ENCODE data around the gene EXOC6B.

EXOC6B gene

DNA sequence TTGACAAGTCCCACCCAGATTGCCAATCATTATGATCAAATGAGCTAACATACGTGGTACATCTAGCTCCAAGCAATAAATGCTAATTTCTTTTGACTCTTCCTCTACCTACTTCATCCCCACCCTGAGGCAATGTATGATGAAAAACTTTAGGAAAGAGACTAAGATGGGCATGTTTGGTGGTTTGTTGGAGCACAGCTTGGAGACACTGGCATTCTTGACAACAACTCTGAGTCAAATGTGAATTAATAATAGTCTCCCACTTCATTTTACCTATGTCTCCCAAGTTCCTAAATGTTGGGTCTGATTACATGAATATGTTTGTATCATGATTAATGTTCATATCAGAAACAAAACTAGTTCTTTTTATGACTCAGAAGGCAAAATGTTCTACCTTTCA lies 36.6 kb downstream of the EXOC6B start:
- Mint-ChIP-seq H3K27me3 (ENCODE audit: low read depth) (no peaks in the 10 kb centered on the region), H3K27ac (no peak overlapping the region), H3K36me3 (ENCODE audit: low read depth) (no peaks in the 10 kb centered on the region), H3K9me3 (no peaks in the 10 kb centered on the region), H3K4me1 (ENCODE audit: low read depth) (no peaks in the 10 kb centered on the region), H3K4me3 (no peak overlapping the region)

DNA sequence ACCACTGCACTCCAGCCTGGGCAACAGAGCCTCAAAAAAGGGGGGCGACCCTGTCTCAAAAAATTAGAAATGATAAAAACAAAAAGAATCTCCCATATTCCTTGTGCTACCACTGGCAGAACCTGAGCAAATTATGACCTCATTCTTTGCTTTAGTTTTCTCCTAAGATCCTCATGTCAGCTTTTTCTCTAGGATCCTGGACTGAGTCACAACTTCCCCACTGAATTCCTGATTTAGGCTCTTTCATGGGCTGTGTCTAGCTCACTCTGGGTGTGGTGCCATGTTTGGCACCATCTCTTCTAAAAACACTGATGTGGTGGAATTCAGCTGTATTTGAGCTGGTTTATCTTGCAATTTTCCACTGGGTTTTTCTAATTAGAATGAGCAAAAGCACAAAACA lies 37.1 kb downstream of the EXOC6B start:
- Mint-ChIP-seq H3K27me3 (ENCODE audit: low read depth) (peaks cover 1% of the 10 kb centered on the region), H3K27ac (no peak overlapping the region), H3K4me3 (no peak overlapping the region), H3K4me1 (ENCODE audit: low read depth) (no peaks in the 10 kb centered on the region), H3K9me3 (no peaks in the 10 kb centered on the region), H3K36me3 (ENCODE audit: low read depth) (no peaks in the 10 kb centered on the region)

DNA sequence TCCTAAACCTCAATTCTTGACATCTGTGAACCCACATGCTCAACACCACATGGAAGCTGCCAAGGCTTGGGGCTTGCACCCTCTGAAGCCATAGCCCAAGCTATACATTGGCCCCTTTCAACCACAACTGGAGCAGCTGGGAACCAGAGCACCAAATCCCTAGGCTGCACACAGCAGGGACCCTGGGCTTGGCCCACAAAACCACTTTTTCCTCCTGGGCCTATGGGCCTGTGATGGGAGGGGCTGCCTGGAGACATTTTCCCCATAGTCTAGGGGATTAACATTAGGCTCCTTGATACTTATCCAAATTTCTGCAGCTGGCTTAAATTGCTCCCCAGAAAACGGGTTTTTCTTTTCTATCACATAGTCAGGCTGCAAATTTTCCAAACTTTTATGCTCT lies 40.3 kb downstream of the EXOC6B start:
- no peaks in the 10 kb centered on the region for H3K4me1 Mint-ChIP-seq (ENCODE audit: low read depth)
- no peak overlapping the region for H3K27ac Mint-ChIP-seq
- H3K27me3 Mint-ChIP-seq (ENCODE audit: low read depth): peaks cover 4% of the 10 kb centered on the region
- H3K36me3 Mint-ChIP-seq (ENCODE audit: low read depth): no peaks in the 10 kb centered on the region
- H3K9me3 Mint-ChIP-seq: no peaks in the 10 kb centered on the region
- H3K4me3 Mint-ChIP-seq: no peak overlapping the region

DNA sequence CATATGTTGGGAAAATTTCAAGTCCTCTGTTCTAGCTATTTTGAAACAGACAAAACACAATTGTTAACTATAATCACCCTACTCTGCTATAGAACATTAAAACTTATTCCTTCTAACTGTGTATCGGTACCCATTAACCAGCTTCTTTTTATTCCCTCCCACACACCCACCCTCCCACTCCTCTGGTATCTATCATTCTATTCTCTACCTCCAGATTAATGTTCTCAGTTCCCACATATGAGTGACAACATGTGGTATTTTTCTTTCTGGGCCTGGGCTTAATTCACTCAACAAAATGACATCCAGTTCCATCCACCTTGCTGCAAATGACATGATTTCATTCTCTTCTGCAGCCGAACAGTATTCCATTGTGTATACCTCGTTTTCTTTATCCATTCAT lies 43.3 kb downstream of the EXOC6B start:
- peaks cover 4% of the 10 kb centered on the region for H3K27me3 Mint-ChIP-seq (ENCODE audit: low read depth)
- H3K9me3 Mint-ChIP-seq: no peaks in the 10 kb centered on the region
- no peak overlapping the region for H3K27ac Mint-ChIP-seq
- no peaks in the 10 kb centered on the region for H3K36me3 Mint-ChIP-seq (ENCODE audit: low read depth)
- H3K4me3 Mint-ChIP-seq: no peak overlapping the region
- no peaks in the 10 kb centered on the region for H3K4me1 Mint-ChIP-seq (ENCODE audit: low read depth)

DNA sequence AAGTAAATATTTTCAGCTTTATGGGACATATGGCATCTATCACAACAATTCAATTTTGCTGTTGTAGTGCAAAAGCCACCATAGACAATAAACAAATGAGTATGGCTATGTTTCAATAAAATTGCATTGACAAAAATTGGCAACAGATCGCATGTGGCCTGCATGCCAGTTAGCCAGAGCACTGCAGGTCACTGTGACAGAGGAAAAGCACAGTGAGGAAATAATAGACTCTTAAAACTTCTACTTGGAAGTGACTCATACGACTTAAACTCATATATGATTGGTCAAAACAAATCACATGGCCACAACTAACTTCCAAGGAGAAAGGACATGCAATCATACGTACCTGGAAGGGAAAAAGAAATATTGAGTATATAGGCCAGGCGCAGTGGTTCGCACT lies 44.4 kb downstream of the EXOC6B start:
- no peaks in the 10 kb centered on the region for H3K36me3 Mint-ChIP-seq (ENCODE audit: low read depth)
- H3K27me3 Mint-ChIP-seq (ENCODE audit: low read depth): peaks cover 4% of the 10 kb centered on the region
- no peaks in the 10 kb centered on the region for H3K4me1 Mint-ChIP-seq (ENCODE audit: low read depth)
- H3K27ac Mint-ChIP-seq: no peak overlapping the region
- H3K4me3 Mint-ChIP-seq: no peak overlapping the region
- H3K9me3 Mint-ChIP-seq: no peaks in the 10 kb centered on the region

DNA sequence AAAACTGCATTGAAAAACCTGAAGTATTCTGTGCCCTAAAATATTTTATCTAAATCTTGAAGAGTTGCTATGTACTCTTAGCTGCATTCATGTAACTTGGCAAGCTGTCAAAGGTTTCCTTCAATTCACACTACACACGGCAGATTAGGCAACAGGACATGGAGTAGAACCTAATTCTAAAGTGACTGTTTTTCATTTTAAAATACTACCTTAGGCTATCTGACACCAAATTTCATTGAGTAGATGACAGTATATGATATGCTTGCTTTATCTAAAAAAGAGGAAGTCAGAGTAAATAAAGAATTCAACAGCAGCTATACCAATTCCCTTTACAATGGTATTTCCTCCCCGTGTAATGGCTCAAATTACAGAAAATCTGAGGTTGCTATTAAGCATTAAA lies 45.4 kb downstream of the EXOC6B start:
- H3K9me3 Mint-ChIP-seq: no peaks in the 10 kb centered on the region
- no peak overlapping the region for H3K27ac Mint-ChIP-seq

DNA sequence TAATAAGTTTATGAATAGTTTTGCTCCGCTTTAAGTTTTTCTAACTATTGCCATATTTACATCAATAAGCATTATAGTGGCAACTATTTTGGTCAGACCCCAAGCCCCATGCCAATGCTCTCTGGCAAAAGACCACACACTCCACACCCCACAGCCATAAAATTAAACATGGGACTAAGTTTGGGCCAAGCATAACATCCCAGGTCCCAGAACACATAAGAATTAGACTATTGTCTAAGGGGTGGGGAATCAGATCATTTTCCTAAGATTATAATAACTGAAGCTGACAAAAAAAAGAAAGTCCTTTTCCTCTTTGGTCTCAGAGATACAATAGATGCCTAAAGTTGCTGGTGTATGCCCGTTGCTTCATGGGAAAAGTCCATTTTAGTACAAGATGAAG lies 46.3 kb downstream of the EXOC6B start:
- no peak overlapping the region for H3K4me3 Mint-ChIP-seq
- H3K27ac Mint-ChIP-seq: no peak overlapping the region
- no peaks in the 10 kb centered on the region for H3K9me3 Mint-ChIP-seq
- no peaks in the 10 kb centered on the region for H3K36me3 Mint-ChIP-seq (ENCODE audit: low read depth)
- no peaks in the 10 kb centered on the region for H3K4me1 Mint-ChIP-seq (ENCODE audit: low read depth)
- peaks cover 6% of the 10 kb centered on the region for H3K27me3 Mint-ChIP-seq (ENCODE audit: low read depth)

More for the DNA sequence above, 45.4 kb downstream of the EXOC6B start:
- no peak overlapping the region for H3K4me3 Mint-ChIP-seq
- no peaks in the 10 kb centered on the region for H3K36me3 Mint-ChIP-seq (ENCODE audit: low read depth)
- H3K27me3 Mint-ChIP-seq (ENCODE audit: low read depth): peaks cover 4% of the 10 kb centered on the region
- no peaks in the 10 kb centered on the region for H3K4me1 Mint-ChIP-seq (ENCODE audit: low read depth)

DNA sequence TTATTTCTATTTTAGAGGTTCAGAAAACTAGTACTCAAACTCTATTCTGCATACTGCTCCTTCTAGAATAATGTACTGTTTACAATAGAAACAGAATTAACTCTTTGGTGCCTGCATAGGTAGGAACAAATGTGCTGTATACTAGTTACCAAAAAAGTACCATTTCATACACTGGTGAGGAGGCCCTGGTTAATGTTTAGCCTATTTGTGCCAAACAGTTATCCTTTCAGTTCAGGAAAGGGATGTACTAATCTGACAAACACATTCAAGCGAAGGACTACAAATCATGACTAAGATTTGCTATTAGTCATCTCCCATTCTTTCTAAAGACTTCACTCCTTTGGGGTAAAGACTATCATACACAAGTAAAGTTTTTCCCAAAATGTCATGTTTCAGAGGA lies 47.4 kb downstream of the EXOC6B start:
- H3K4me1 Mint-ChIP-seq (ENCODE audit: low read depth): no peaks in the 10 kb centered on the region
- no peak overlapping the region for H3K4me3 Mint-ChIP-seq

DNA sequence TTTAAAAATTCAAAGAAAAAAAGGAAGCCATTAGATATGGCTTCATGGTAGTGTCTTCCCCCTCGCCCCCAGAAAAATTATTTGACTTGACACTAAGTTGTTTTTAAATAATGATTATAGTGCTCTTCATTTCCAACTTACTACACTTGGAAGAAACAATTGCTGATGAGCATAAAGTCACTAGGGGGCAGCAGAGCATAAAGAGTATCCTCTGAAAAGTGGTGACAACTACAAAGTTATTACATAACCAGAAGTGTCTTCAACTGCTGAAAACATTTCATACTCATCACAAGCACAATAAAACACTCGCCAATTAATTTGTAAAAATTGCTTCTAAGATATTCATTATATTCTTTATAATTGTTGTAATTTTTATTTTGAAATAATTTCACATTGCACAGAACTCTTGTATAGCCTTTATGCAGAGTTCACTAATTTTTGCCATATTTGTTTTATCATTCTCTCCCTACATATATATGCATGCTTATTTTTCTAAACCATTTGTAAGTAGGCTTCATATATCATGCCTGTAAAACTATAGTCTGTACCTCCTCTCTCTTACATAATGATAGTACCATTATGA lies 54.9 kb downstream of the EXOC6B start:
- H3K36me3 Mint-ChIP-seq (ENCODE audit: low read depth): no peaks in the 10 kb centered on the region
- no peaks in the 10 kb centered on the region for H3K9me3 Mint-ChIP-seq
- H3K4me1 Mint-ChIP-seq (ENCODE audit: low read depth): no peaks in the 10 kb centered on the region
- peaks cover 3% of the 10 kb centered on the region for H3K27me3 Mint-ChIP-seq (ENCODE audit: low read depth)
- H3K27ac Mint-ChIP-seq: no peak overlapping the region
- no peak overlapping the region for H3K4me3 Mint-ChIP-seq

More for the DNA sequence above, 47.4 kb downstream of the EXOC6B start:
- Mint-ChIP-seq H3K27me3 (ENCODE audit: low read depth) (peaks cover 3% of the 10 kb centered on the region), H3K9me3 (no peaks in the 10 kb centered on the region), H3K27ac (no peak overlapping the region), H3K36me3 (ENCODE audit: low read depth) (no peaks in the 10 kb centered on the region)

DNA sequence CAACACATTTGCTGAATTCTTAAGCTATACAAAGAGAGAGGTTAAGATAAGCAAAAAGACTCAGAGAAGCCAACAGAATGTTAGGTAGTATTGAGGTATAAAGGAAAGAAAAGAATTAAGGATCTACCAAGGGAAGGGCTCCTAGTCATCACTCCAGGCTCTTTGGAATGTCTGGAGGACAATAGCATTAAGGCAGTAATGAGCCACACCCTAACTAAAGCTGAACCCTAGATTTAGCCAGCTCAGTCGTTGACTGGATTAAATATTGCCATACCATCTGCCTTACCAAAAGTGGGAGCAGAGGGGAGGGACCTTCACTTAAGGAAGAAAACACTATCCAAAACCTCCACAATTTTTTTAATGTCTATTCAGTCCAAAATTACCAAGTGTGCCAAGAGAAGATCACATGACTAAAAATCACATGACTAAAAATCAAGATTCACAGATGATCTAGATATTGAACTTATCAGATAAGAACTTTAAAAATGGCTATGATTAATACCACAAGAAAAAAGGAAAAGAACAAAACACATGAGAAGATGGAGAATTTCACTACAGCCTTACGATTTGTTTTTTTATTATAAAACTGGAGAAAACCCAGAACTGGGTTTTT lies 59.7 kb downstream of the EXOC6B start:
- H3K4me1 Mint-ChIP-seq (ENCODE audit: low read depth): no peaks in the 10 kb centered on the region
- H3K27ac Mint-ChIP-seq: no peak overlapping the region
- no peak overlapping the region for H3K4me3 Mint-ChIP-seq
- H3K36me3 Mint-ChIP-seq (ENCODE audit: low read depth): peaks cover 4% of the 10 kb centered on the region
- H3K27me3 Mint-ChIP-seq (ENCODE audit: low read depth): no peaks in the 10 kb centered on the region
- peaks cover 23% of the 10 kb centered on the region for H3K9me3 Mint-ChIP-seq

DNA sequence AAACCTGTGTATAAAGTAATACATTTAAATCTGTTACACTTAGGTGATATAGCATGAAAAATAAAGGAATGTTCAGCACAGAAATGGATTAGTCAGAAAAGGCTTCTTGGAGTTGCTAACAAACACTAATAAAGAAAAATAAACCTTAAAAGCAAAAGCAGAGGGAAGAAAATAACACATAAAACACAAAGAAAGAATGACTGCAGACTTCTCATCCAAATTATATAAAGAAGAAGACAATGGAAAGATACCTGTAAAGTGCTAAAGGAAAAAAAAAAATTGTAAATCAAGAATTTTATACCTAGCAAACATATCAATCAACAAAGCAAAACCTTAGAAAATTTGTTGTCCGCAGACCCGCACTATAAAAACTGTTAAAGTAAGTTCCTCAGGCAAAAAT lies 63.6 kb downstream of the EXOC6B start:
- Mint-ChIP-seq H3K4me3 (no peak overlapping the region), H3K27me3 (ENCODE audit: low read depth) (no peaks in the 10 kb centered on the region), H3K9me3 (peaks cover 27% of the 10 kb centered on the region), H3K27ac (no peak overlapping the region), H3K4me1 (ENCODE audit: low read depth) (peaks cover 1% of the 10 kb centered on the region), H3K36me3 (ENCODE audit: low read depth) (peaks cover 4% of the 10 kb centered on the region)

DNA sequence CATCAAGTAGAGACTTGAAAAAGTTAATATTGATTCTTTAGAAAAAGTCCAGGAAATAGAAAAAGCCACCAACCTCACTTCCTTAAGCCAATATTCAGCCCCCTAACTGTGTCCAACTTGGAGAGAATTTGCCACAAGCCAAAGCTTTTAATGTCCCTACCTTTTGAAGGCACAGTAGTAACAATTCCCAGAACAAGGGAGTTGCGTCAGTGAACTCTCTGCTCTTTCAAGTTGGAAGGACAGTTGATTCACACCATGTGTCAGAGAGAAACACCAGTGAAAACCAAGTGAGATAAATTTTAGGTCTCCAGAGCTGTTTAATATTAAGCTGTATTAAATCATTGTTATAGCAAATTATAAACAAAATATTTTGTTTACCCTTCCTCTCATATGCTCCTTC lies 66.1 kb downstream of the EXOC6B start:
- Mint-ChIP-seq H3K27me3 (ENCODE audit: low read depth) (no peaks in the 10 kb centered on the region), H3K4me3 (no peak overlapping the region), H3K9me3 (peaks cover 26% of the 10 kb centered on the region), H3K36me3 (ENCODE audit: low read depth) (peaks cover 4% of the 10 kb centered on the region), H3K27ac (no peak overlapping the region), H3K4me1 (ENCODE audit: low read depth) (peaks cover 1% of the 10 kb centered on the region)

DNA sequence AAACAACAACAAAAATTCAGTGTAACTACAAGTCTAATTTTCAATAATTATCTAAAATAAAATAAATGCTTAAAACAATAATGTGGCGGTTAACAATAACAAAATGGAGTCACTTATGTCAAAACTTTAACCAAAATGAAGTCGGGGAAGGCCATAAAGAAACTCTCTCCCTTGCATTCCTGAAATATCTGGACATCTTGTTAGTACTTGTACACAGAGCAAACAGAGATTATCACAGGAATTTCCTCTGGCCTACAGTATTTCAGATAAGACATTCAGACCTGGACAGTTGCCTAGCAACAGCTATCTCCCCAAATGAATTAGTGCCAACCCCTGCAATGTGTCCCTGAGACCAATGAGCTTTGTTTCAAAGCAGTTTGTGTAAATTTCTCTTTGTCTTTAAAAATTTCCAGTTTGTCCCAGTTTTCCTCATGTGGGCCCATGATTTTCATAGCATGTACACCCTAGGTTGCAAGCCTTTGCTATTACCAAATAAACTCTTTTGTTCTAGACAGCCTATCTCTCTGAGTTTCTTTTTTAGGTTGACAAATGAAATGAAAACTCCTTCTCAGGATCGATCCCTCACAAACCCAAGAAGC lies 68.6 kb downstream of the EXOC6B start:
- H3K27ac Mint-ChIP-seq: no peak overlapping the region
- no peak overlapping the region for H3K4me3 Mint-ChIP-seq
- H3K4me1 Mint-ChIP-seq (ENCODE audit: low read depth): peaks cover 1% of the 10 kb centered on the region
- peaks cover 2% of the 10 kb centered on the region for H3K36me3 Mint-ChIP-seq (ENCODE audit: low read depth)
- no peaks in the 10 kb centered on the region for H3K27me3 Mint-ChIP-seq (ENCODE audit: low read depth)
- peaks cover 12% of the 10 kb centered on the region for H3K9me3 Mint-ChIP-seq

DNA sequence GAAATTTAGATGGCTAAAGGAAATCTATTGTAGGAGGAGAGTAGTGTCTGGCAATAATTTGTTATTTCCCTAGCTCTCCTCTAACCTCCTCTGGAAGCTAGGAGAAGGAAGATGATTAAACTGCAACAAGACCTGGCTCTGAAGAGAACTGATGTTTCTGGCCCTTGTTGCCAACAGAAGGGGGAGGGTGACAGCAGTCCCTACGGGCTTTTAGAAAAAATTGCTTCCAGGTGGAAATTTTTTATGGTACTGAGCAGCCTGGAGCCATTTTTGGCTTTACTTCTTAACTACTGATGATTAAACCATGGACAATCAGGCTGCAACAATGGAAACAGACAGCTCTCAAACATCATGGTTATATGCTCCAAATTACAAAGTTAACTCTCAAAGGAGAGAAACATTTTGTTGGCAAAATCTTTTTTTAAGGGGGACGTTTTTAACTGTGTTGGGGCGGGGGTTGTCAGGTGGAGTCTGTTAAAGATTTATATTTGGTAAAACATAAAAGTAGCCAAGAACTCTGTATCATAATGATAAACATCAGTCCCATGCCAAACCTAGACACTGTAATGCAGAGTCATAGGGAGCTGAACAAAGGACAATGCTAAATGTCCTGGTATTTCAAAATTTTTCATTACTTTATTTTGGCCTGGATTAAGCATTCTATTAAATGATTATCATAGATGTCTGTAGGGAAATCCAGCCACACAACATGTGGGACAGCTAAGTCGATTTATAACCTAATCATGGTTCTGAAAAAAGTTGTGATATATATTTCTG lies 70.0 kb downstream of the EXOC6B start:
- H3K27me3 Mint-ChIP-seq (ENCODE audit: low read depth): no peaks in the 10 kb centered on the region
- H3K27ac Mint-ChIP-seq: no peak overlapping the region
- no peaks in the 10 kb centered on the region for H3K36me3 Mint-ChIP-seq (ENCODE audit: low read depth)
- H3K9me3 Mint-ChIP-seq: peaks cover 3% of the 10 kb centered on the region
- H3K4me1 Mint-ChIP-seq (ENCODE audit: low read depth): peaks cover 1% of the 10 kb centered on the region
- no peak overlapping the region for H3K4me3 Mint-ChIP-seq
